K562 (cell line): ENCODE results near the gene LNPEP. TPM values are rescaled to one million over a fixed set of nuclear protein-coding genes. Genes with fewer than 3 reads are reported as not detected.

Source experiments
- CEBPZ ChIP-seq: fragments of 150-350 bp; IDR thresholded peaks from 2 replicates; pipeline ENCODE4 v1.6.1; 2014; ENCODE audit warnings: low read depth, mild to moderate bottlenecking, low read length, borderline replicate concordance
- CREB3L1 ChIP-seq: fragments of 450-650 bp; IDR thresholded peaks from 2 replicates; pipeline ENCODE4 v1.6.1; 2014; ENCODE audit warnings: low read depth, mild to moderate bottlenecking, moderate library complexity, borderline replicate concordance
- EHMT2 ChIP-seq: fragments of 450-650 bp; IDR thresholded peaks from 2 replicates; pipeline ENCODE4 v1.6.1; 2018; ENCODE audit warnings: antibody characterized with exemption
- MAZ ChIP-seq, 2 experiments: fragments of 450-650 bp in 1 of 2; sonication (generic) in 1 of 2; formaldehyde crosslinking; IDR thresholded peaks in 1 of 2; conservative IDR thresholded peaks in 1 of 2; 2 replicates each; pipeline versions ENCODE4 v1.4.0 to v1.5.0; 2020; ENCODE audit warnings: mild to moderate bottlenecking in 1 of 2, missing genetic modification reagents in 1 of 2
- MEF2D ChIP-seq: conservative IDR thresholded peaks from 2 replicates; pipeline ENCODE4 v1.6.1; 2016; ENCODE audit warnings: low read depth, missing genetic modification characterization, missing compliant biosample characterization
- PCBP1 ChIP-seq: fragments of 200-400 bp; formaldehyde crosslinking; IDR thresholded peaks from 2 replicates; pipeline ENCODE4 v1.6.1; 2018; ENCODE audit warnings: mild to moderate bottlenecking, low read depth, low read length; ENCODE audit not compliant: poor library complexity, severe bottlenecking
- SMAD3 ChIP-seq: fragments of 450-650 bp; formaldehyde crosslinking; conservative IDR thresholded peaks from 2 replicates; pipeline ENCODE4 v1.4.0; 2020; ENCODE audit warnings: mild to moderate bottlenecking
- U2AF2 ChIP-seq: fragments of 200-400 bp; formaldehyde crosslinking; optimal IDR thresholded peaks from 2 replicates; pipeline ENCODE3; 2017; ENCODE audit warnings: low read depth, mild to moderate bottlenecking, low read length
- ZNF318 ChIP-seq, 2 experiments: fragments of 450-650 bp; IDR thresholded peaks; 2 replicates each; pipeline ENCODE4 v1.6.1; 2016; ENCODE audit warnings: mild to moderate bottlenecking in 2 of 2, borderline replicate concordance in 1 of 2, low read depth in 1 of 2, moderate library complexity in 1 of 2
- ZNF639 ChIP-seq, 2 experiments: fragments of 200-800 bp in 1 of 2; sonication (Bioruptor generic) in 1 of 2; sonication (generic) in 1 of 2; formaldehyde crosslinking in 1 of 2; IDR thresholded peaks in 1 of 2; conservative IDR thresholded peaks in 1 of 2; 2 replicates each; pipeline versions ENCODE4 v1.5.0 to v1.6.1; 2016 to 2020; ENCODE audit warnings: missing compliant biosample characterization in 1 of 2, missing genetic modification characterization in 1 of 2, missing genetic modification reagents in 1 of 2
- polyA plus RNA-seq, 8 experiments: library from polyadenylated mRNA; depleted of rRNA in 4 of 8; stranded (reverse) in 5 of 8; unstranded in 3 of 8; fragments of >200 nt; fragmentation: Nextera tagmentation in 2 of 8; fragmentation: Illumina TruSeq in 1 of 8; extraction: Ambion mirVana in 2 of 8; extraction: Trizol in 1 of 8; gene quantifications; 2 replicates each; pipeline versions ENCODE4 v1.2.1 to v1.2.3, GENCODE V29; 2011 to 2014; ENCODE audit warnings: inconsistent platforms in 1 of 8, missing spikeins in 1 of 8
- total RNA-seq, 7 experiments: library from RNA; depleted of rRNA in 6 of 7; stranded (reverse); fragments of >200 nt in 6 of 7; fragmentation: Illumina TruSeq in 2 of 7; extraction: Trizol in 2 of 7; gene quantifications; 2 replicates each; pipeline versions ENCODE4 v1.2.1 to v1.2.3, GENCODE V29; 2011 to 2021; ENCODE audit warnings: low replicate concordance in 1 of 7

Gene LNPEP
- total and polyA plus RNA-seq, 9 of the 15 experiments (the other 6 are each of a cell fraction or from before 2014, with no cell fraction given) = 2.6 to 27.9 (median 11.2) TPM

GRCh38 chr5:97041239-97041638 lies 105.4 kb downstream of the LNPEP start (continued):
- TF ChIP-seq MAZ (CRISPR knock-in tag; conservative IDR thresholded peaks at IDR 0.05 in 1 of 2, IDR thresholded peaks at IDR 0.05 in 1 of 2) (0 out of 4 replicates have a peak, but pooled peaks of 1 of the 2 experiments have one; percentile 32), EHMT2 (no peak), SMAD3 (CRISPR knock-in tag) (peak; percentile 93), ZNF318 (IDR thresholded peaks at IDR 0.05; ENCODE audit: borderline replicate concordance in 1 of 2, low read depth in 1 of 2) (0 out of 4 replicates have a peak, but pooled peaks of 1 of the 2 experiments have one; percentile 23), PCBP1 (no peak), CEBPZ (no peak), MEF2D (tag) (peak; percentile 76), U2AF2 (no peak), CREB3L1 (no peak), ZNF639 (CRISPR knock-in tag; conservative IDR thresholded peaks at IDR 0.05 in 1 of 2, IDR thresholded peaks at IDR 0.05 in 1 of 2) (no peak)
